Skeletal muscle satellite cell (primary cell): ENCODE results near the gene DPP8. TPM values are rescaled to one million over a fixed set of nuclear protein-coding genes. Genes with fewer than 3 reads are reported as not detected.
"Not testable (repeated sequence)": the region's sequence is repeated elsewhere in the genome, so short reads cannot be mapped to it uniquely, and the experiment has no call there.

Experiments
- H3K27me3 ChIP-seq: 2 replicates; pipeline ENCODE4 v1.7.0; 2013; ENCODE audit warnings: low read length; ENCODE audit not compliant: control insufficient read depth, insufficient read depth
- H3K36me3 ChIP-seq: 2 replicates; pipeline ENCODE4 v1.7.0; 2013; ENCODE audit warnings: mild to moderate bottlenecking, control low read depth, low read length; ENCODE audit not compliant: insufficient read depth
- H3K4me1 ChIP-seq: 2 replicates; pipeline ENCODE4 v1.7.0; 2013; ENCODE audit warnings: low read length; ENCODE audit not compliant: control insufficient read depth, insufficient read depth
- H3K4me2 ChIP-seq: 2 replicates; pipeline ENCODE4 v1.7.0; 2013; ENCODE audit warnings: mild to moderate bottlenecking, low read length
- H3K4me3 ChIP-seq: 2 replicates; pipeline ENCODE4 v1.7.0; 2013; ENCODE audit warnings: low read length
- H3K9ac ChIP-seq: 2 replicates; pipeline ENCODE4 v1.7.0; 2013; ENCODE audit warnings: mild to moderate bottlenecking, low read depth, low read length, moderate library complexity
- H3K9me3 ChIP-seq: replicated peaks from 2 replicates; pipeline ENCODE4 v1.7.0; 2013; ENCODE audit warnings: mild to moderate bottlenecking, control low read depth, low read length
- total RNA-seq: library from RNA; depleted of rRNA; stranded (reverse); fragments of >200 nt; gene quantifications from 2 replicates; pipeline ENCODE4 v1.2.3, GENCODE V29; 2012; rRNA removed

Gene DPP8
- 21.8 and 23.2 TPM in 2 replicates for total RNA-seq

DNA sequence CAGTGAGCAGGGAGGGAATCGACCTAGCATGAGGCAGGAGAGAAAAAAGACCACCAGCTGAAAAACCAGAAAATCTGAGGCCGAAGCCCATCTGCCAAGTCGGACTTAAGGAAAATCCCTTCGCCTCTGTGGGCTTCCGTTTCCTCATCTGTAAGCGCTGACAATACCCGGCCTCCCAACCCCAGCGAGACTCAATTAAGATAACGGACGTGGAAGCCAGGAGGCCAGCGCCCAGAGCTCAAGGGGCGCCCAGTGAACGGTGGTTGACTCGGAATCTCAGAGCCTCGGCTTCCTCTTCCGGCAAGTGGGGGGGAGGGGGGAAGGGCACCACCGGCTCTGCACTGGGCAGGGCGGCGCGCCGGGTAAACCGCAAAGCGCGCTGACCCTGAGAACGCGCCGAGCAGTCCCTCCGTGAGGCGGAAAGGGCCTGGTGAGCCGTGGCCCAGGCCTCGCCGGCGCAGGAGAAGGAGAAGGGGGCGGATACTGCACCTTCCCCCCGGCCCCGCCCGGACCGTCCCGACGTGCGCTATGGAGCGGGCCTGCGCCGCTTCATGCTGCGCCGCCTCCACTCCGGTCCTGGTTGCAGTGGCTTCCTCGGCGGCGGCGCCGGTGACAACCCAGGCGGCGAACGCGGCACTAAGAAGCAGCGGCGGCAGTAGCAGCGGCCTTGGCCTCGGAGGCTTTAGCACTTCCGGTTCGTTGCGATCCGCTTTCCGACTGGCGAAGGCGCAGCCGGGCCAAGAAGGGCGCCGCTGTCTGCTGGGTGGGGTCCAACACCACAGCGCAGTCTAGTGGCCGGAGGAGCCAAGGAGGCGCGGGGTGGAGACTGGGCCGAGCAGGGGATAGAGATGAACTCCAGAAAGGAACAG, at the start of gene DPP8:
Gene DPP8 (minus strand): TSS at position 693 of the 869 bp plus-strand sequence. CDS start 5,136 bp downstream, outside the sequence.
- Histone ChIP-seq H3K9me3 (no peaks in the 10 kb centered on the region), H3K36me3 (peaks cover 14% of the 10 kb centered on the region), H3K4me1 (peaks cover 32% of the 10 kb centered on the region), H3K27me3 (no peaks in the 10 kb centered on the region), H3K9ac (peak within 1 kb of the TSS; percentile 91), H3K4me3 (peak within 1 kb of the TSS; percentile 87), H3K4me2 (peak within 1 kb of the TSS; percentile 93)

DNA sequence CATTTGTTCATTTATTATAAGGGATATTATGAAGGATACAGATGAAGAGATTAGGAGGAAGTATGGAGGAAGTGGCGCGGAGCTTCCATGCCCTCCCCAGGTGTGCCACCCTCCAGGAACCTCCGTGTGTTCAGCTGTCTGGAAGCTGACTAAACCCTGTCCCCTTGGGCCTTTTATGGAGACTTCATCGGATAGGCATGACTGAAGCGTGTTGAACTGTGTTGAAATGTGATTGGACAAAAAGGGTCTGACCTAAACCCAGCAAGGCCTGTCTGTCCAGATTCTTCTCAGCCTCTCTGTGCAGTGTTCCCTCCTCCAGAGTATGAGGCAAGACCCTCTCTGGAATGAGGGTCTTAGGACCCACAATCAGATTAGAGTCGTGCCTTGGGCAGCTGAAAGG, 44.4 kb upstream of the DPP8 start:
- Histone ChIP-seq H3K4me3 (no peak overlapping the region), H3K9ac (no peak overlapping the region), H3K36me3 (peaks cover 57% of the 10 kb centered on the region), H3K4me2 (no peak overlapping the region), H3K9me3 (no peaks in the 10 kb centered on the region), H3K27me3 (no peaks in the 10 kb centered on the region), H3K4me1 (peaks cover 5% of the 10 kb centered on the region)

DNA sequence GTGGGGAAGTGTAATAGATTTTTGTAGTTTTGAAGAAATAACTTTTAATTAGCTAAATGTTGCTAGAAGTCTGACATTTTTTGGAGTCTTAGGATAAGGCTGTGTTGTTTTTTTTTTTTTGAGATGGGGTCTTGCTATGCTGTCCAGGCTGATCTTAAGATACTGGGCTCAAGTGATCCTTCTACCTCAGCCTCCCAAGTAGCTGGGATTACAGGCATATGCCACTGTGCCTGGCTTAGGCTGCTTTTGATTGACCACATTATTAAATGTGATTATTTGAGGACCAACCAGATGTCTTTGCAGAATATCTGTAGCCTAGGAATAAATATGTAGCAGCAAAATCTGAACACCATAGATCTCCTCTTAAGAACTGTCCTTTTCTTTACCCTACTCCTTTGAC, 42.5 kb upstream of the DPP8 start:
- Histone ChIP-seq H3K4me2 (no peak overlapping the region), H3K9me3 (no peaks in the 10 kb centered on the region), H3K36me3 (peaks cover 63% of the 10 kb centered on the region), H3K4me1 (peaks cover 5% of the 10 kb centered on the region), H3K27me3 (no peaks in the 10 kb centered on the region), H3K4me3 (no peak overlapping the region), H3K9ac (no peak overlapping the region)

DNA sequence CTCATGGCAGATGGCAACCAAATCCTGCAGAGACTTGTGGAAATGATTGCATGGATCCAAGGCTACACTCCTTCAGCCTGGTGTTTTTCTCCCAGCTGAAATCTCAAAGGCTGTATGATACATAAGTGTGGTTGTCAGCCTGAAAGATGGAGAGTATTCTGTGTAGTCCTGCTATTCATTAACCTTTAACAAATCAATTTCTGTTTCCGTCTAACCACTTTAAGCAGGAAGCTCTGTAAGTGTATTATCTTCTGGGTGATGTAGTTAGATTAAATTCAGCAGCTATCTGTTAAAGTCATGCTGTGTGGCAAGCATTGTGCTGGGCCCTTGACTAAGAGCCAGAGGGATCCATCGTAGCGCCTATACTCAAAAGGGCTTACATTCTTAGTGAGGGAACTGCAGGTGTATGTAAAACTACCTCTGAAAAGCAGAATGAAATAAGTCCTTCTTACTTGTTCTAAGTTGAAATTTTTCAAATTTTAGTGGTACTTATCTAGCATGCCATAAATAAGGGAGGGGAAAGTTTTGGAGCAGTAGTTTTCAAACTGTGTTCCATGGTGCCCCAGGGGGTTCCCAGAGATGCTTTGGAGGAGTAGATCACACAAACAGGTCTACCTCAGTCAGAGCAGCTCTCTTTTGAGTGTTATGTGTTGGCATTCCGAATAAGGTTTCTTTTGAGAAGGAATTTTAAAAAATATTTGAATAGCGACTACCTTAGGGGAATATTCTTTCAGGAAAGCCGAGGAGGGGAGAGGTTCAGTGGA, 41.7 kb upstream of the DPP8 start:
- Histone ChIP-seq H3K9me3 (no peaks in the 10 kb centered on the region), H3K4me1 (peaks cover 5% of the 10 kb centered on the region), H3K27me3 (no peaks in the 10 kb centered on the region), H3K9ac (no peak overlapping the region), H3K36me3 (peaks cover 57% of the 10 kb centered on the region), H3K4me2 (no peak overlapping the region), H3K4me3 (no peak overlapping the region)

DNA sequence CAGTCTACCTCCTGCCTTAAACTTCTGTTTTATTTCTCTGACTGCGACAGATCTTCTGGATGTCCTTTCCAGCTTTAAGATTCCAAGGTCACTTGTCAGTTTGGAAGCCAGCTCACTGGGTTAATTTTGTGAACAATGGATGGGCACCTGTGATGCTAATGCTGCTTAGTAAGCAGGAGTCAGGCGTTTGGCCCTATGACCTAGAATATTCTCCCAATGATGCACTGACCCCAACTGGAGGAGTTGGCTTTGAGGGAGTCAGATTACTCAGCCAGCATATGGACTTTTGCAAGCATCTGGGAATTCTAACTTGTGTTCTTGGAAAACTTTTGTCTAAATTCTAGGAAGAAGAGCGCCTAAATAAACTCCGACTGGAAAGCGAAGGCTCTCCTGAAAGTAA, 40.8 kb upstream of the DPP8 start:
- no peak overlapping the region for H3K9ac ChIP-seq
- H3K4me1 ChIP-seq = peaks cover 5% of the 10 kb centered on the region
- no peak overlapping the region for H3K4me2 ChIP-seq
- peaks cover 53% of the 10 kb centered on the region for H3K36me3 ChIP-seq
- no peaks in the 10 kb centered on the region for H3K9me3 ChIP-seq
- no peaks in the 10 kb centered on the region for H3K27me3 ChIP-seq
- no peak overlapping the region for H3K4me3 ChIP-seq

DNA sequence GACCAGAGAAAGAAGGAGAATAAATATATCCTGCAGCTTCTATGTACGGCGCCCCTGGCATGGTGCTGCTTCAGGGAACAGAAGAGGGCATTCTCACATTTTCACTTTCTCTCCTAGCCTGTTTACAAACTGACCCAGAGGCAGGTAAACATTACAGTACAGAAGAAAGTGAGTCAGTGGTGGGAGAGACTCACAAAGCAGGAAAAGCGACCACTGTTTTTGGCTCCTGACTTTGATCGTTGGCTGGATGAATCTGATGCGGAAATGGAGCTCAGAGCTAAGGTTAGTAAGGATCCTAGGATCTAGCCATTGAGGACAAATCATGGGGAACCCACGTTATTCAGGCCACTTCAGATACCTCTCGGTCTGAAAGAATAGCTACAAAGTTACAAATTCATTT, 39.1 kb upstream of the DPP8 start:
- Histone ChIP-seq H3K9me3 (no peaks in the 10 kb centered on the region), H3K4me1 (peaks cover 5% of the 10 kb centered on the region), H3K9ac (no peak overlapping the region), H3K4me3 (no peak overlapping the region), H3K27me3 (no peaks in the 10 kb centered on the region), H3K36me3 (peaks cover 43% of the 10 kb centered on the region), H3K4me2 (no peak overlapping the region)

DNA sequence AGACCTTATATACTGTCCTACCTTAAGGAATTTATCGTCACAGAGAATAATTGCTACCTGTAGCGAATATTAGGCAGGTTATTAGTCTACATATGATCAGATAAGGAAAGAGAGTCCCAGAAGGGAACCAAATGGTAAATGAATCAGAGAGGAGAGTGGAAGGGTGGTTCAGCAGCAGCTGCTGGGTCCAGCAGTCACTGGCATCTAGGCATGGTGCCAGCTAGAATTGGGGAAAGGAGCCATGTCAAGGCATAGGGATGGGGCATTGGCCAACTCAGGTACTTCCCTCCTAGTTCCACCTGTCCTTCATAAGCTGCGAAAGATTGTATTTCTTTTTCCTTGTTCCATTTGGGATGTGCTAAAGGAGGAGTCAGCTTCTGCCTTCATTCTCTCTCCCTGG, 36.2 kb upstream of the DPP8 start:
- Histone ChIP-seq H3K36me3 (peaks cover 20% of the 10 kb centered on the region), H3K9ac (no peak overlapping the region), H3K9me3 (no peaks in the 10 kb centered on the region), H3K4me3 (no peak overlapping the region), H3K4me1 (peaks cover 17% of the 10 kb centered on the region), H3K27me3 (no peaks in the 10 kb centered on the region), H3K4me2 (no peak overlapping the region)

DNA sequence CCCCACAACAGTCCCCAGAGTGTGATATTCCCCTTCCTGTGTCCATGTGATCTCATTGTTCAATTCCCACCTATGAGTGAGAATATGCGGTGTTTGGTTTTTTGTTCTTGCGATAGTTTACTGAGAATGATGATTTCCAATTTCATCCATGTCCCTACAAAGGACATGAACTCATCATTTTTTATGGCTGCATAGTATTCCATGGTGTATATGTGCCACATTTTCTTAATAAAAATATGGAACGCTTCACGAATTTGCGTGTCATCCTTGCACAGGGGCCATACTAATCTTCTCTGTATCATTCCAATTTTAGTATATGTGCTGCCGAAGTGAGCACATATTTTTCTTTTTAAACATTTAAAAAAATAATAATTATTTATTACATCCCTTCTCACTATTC, 35.4 kb upstream of the DPP8 start:
- peaks cover 12% of the 10 kb centered on the region for H3K4me1 ChIP-seq
- H3K9me3 ChIP-seq, H3K4me2 ChIP-seq, H3K27me3 ChIP-seq, H3K9ac ChIP-seq, H3K4me3 ChIP-seq: not testable (repeated sequence)
- peaks cover 14% of the 10 kb centered on the region for H3K36me3 ChIP-seq

DNA sequence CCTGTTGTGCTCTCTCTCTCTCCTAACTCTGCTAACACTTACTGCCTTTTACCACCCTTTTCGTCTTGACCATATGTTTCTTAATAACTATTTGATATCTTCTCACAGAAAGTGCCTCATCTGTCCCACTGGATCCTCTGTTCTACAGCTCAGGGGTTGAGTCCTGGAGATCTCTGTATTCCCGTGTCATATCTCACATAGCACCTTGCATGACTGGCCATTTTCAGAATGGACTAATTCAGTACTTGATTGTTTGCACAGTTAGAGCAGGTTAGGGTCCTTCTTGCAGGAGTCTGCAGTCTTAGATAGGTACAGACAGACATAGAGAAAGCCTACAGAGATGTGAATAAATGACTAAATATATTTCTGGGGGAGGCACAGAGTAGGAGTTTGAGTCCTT, 33.7 kb upstream of the DPP8 start:
- H3K4me1 ChIP-seq = peaks cover 12% of the 10 kb centered on the region
- no peaks in the 10 kb centered on the region for H3K9me3 ChIP-seq
- no peak overlapping the region for H3K9ac ChIP-seq
- peak overlapping the region; percentile 15 for H3K4me2 ChIP-seq
- no peaks in the 10 kb centered on the region for H3K27me3 ChIP-seq
- peaks cover 4% of the 10 kb centered on the region for H3K36me3 ChIP-seq
- H3K4me3 ChIP-seq = no peak overlapping the region

DNA sequence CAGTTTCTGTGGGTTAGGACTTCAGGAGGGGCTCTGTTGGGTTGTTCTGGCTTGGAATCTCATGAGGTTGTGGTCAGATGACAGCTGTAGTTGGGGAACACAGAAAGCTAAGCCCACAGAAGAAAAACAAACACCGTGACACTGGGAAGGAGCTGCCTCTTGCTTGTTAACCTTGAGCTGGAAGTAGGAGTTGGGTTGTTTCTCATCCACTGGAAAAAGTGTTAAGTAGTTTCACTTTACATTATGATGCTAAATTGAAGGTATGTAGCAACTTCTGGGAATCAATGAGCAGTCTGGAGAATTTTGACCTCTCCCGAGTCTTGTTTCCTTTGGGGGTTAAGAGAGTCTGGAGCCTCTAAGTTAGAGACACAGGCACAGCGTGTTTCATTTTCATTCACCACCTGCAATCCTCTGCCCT, 33.2 kb upstream of the DPP8 start:
- Histone ChIP-seq H3K27me3 (no peaks in the 10 kb centered on the region), H3K36me3 (peaks cover under 1% of the 10 kb centered on the region), H3K4me1 (peaks cover 12% of the 10 kb centered on the region), H3K9me3 (no peaks in the 10 kb centered on the region), H3K4me2 (peak overlapping the region; percentile 15), H3K4me3 (no peak overlapping the region), H3K9ac (no peak overlapping the region)

DNA sequence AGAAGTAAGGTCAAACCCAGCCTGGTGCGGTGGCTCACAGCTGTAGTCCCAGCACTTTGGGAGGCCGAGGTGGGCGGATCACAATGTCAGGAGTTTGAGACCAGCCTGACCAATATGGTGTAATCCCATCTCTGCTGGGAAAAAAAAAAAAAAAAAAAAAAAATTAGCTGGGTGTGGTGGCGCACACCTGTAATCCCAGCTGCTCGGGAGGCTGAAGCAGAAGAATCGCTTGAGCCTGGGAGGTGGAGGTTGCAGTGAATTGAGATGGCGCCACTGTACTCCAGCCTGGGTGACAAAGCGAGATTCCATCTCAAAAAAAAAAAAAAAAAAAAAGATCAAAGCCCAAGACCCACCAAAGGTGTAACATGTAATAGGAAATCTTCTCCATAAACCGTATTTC, 31.8 kb upstream of the DPP8 start:
- H3K4me1 ChIP-seq = peaks cover 12% of the 10 kb centered on the region
- not testable (repeated sequence) for H3K9me3 ChIP-seq, H3K4me3 ChIP-seq, H3K36me3 ChIP-seq, H3K4me2 ChIP-seq, H3K27me3 ChIP-seq, H3K9ac ChIP-seq
